ELF-1 (cell line): ENCODE measurements around the gene BRD9.

Source experiments
- DNase-seq: peaks from one replicate; pipeline ENCODE4 v3.0.0-alpha.2; 2016; ENCODE audit warnings: low read depth, low spot score

The BRD9 gene

GRCh38 chr5:903756-904096 is 11.1 kb upstream of the BRD9 start:
- DNase-seq: no peak

- DNase-seq: no peak
Measured at GRCh38 chr5:902129-902916, 9.7 kb upstream of the BRD9 start.

GRCh38 chr5:900781-901180 is 8.2 kb upstream of the BRD9 start:
- DNase-seq: no peak

- DNase-seq: no peak
Measured at GRCh38 chr5:893711-894110, 1.1 kb upstream of the BRD9 start.

GRCh38 chr5:893137-893506 is 521 bp upstream of the BRD9 start:
- no peak for DNase-seq

- peak; percentile 42 for DNase-seq
Measured at GRCh38 chr5:891837-892393, 686 bp downstream of the BRD9 start.

- peak; percentile 89 for DNase-seq
Measured at GRCh38 chr5:891117-891836, 1.3 kb downstream of the BRD9 start.

GRCh38 chr5:889075-889710 is 3.4 kb downstream of the BRD9 start:
- no peak for DNase-seq

GRCh38 chr5:888638-889035 is 4.0 kb downstream of the BRD9 start:
- no peak for DNase-seq

GRCh38 chr5:887947-888637 is 4.5 kb downstream of the BRD9 start:
- no peak for DNase-seq

- DNase-seq: no peak
Measured at GRCh38 chr5:886716-887325, 5.8 kb downstream of the BRD9 start.

- DNase-seq: no peak
Measured at GRCh38 chr5:886036-886435, 6.6 kb downstream of the BRD9 start.

GRCh38 chr5:885529-885928 is 7.1 kb downstream of the BRD9 start:
- no peak for DNase-seq

- no peak for DNase-seq
Measured at GRCh38 chr5:885127-885442, 7.5 kb downstream of the BRD9 start.

- no peak for DNase-seq
Measured at GRCh38 chr5:884345-885126, 8.1 kb downstream of the BRD9 start.

- DNase-seq: no peak
Measured at GRCh38 chr5:883475-884181, 9.0 kb downstream of the BRD9 start.

GRCh38 chr5:882253-883183 is 10.1 kb downstream of the BRD9 start:
- DNase-seq: no peak

- DNase-seq: no peak
Measured at GRCh38 chr5:881551-881935, 11.1 kb downstream of the BRD9 start.
